GM21529 (cell line): ENCODE results near the gene AP1S1.
A peak's percentile ranks its signal among the peaks of the same experiment; 100 is the strongest.

Source experiments
- ATAC-seq: cut with Tn5 transposase; IDR thresholded peaks from one replicate; pipeline ENCODE4 v1.9.1; 2021; ENCODE audit not compliant: unreplicated experiment

AP1S1 gene

DNA sequence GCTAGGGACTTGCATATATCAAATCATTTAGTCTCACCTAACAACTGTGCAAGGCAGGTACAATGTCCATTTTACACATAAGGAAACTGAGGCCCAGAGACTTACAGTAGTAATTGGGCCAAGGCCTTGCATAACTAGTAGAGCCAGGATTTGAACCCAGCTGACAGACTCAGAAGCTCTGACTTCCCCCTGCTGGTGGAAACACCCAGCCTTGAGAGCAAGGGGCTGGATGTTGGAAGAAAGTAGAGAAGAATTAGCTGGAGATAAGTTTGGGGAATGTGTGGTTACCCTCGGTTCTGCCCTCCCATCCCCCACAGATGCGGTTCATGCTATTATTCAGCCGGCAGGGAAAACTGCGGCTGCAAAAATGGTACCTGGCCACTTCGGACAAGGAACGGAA, 2.0 kb downstream of the AP1S1 start:
- no peak for ATAC-seq

- ATAC-seq, result no peak
Observed at GRCh38 chr7:101156866-101157589, 2.8 kb downstream of the AP1S1 start.

- ATAC-seq, result no peak
Observed at GRCh38 chr7:101159696-101160674, 5.7 kb downstream of the AP1S1 start.

DNA sequence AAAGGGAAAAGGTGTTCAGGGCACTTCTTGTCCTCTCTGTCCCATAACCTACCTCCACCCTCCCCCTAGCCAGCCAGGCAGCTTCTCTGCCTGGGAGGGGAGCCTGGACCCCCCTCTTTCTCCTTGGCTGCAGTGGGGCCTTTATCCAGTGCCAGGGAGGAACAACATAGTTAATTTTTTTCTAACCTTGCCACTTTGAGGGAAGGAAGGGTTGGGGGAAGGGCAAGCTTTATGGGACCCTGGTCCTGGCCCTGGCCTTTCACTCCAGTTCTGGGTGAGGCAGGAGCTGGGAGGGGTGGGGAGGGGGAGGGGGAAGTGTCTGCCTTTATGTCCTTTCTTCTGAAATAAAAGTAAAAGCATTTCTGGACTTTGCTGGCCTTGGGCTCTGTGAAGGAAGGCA, 6.6 kb downstream of the AP1S1 start:
- no peak for ATAC-seq

DNA sequence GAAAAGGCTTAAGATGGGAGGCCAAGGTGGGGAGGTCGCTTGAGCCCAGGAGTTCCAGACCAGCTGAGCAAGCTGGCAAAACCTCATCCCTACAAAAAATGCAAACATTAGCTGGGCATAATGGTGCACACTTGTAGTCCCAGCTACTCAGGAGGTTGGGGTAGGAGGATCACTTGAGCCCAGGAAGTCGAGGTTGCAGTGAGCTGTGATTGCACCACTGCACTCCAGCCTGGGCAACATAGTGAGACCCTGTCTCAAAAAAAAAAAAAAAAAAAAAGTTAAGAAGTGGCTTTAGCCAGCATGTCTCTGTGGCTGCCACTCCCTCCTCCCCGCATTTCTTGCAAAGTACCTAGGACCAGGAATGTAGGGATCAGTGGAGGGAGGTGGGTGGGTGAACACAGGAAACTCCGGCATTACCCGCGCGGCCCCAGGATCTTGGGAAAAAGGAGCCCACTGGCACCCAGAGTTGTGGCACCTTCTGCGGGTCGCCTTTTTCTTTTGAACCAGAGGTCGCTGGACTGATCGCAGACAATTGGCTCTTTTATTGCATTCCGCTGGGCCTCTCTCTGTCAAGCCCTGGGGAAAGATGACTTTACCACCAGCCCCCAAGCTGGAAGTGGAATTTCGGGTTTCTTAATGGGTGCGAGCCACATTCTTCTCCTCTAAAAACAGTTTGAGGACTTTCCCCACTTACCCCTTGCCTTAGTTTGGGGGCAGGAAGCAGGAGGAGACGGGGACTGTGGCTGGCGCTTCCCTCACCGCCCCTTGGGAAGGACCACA, 7.6 kb downstream of the AP1S1 start:
- no peak for ATAC-seq

DNA sequence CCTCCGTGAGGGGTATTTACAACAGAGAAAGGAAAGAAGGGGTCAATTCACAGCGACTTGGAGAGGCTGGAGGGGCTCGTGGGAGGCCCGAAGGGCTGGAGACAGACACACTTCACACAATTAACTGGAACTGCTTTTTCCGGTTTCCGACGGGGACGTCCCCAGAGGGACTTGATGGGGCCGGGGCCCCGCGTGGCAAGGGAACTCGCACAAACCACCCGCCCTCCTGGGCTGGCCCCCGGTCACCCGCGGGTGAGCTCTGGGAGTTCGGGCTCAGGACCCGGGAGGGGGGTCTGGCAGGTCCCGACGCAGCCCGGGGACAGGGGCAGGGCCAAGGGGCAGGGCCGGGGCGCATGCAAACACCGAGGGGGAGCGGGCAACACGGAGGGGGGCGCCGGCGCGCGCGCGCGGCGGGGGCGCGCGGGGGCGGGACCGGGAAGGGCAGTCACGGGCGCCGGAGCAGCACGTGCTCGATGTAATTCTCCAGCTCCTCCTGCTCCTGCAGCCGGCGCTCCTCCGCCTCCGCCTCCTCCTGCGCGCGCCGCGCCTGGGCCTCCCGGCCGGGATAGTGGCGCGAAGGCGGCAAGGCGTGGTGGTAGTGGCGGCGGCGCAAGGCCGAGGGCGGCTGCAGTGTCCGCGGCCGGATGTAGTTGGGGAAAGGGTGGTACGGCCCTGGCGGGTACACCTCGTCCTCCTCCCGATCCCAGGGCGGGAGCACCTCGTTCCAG, 8.4 kb downstream of the AP1S1 start:
- no peak for ATAC-seq

DNA sequence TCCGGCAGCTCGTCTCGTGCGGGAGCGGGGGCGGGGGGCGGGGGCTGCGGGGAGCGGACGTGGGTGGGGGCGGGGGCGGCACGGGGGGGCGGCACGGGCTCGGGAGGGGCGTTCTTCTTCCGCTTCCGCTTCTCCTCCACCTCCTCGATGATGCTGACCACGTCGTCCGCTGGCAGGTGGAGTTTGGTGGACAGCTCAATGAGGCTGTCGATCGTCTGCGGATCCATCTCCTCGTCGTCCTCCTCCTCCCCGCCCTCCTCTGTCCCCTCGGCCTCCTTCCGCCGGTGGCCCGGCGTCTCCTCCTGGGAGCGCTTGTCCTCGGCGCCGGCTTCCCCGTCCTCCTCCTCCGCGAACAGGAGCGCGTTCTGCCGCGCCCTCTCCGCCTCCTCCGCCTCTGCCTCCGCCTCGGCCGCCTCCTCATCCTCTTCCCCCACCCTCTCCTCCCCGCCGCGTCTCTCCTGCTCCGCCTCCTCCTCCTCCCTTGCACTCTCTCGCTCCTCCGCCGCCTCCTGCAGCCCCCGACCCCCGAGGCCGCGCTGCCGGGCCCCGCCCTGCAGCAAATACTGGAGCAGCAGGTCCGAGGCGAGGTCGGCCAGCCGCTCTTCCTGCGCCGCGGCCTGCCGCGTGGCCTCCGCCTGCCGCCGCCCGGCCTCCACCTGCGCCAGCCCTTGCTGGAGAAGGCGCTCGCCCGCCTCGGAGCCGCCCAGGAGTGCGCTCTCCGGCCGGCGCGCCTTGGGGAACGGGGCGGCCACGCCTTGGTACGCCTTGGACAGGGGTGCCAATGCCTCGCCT, 9.2 kb downstream of the AP1S1 start:
- ATAC-seq, result no peak

DNA sequence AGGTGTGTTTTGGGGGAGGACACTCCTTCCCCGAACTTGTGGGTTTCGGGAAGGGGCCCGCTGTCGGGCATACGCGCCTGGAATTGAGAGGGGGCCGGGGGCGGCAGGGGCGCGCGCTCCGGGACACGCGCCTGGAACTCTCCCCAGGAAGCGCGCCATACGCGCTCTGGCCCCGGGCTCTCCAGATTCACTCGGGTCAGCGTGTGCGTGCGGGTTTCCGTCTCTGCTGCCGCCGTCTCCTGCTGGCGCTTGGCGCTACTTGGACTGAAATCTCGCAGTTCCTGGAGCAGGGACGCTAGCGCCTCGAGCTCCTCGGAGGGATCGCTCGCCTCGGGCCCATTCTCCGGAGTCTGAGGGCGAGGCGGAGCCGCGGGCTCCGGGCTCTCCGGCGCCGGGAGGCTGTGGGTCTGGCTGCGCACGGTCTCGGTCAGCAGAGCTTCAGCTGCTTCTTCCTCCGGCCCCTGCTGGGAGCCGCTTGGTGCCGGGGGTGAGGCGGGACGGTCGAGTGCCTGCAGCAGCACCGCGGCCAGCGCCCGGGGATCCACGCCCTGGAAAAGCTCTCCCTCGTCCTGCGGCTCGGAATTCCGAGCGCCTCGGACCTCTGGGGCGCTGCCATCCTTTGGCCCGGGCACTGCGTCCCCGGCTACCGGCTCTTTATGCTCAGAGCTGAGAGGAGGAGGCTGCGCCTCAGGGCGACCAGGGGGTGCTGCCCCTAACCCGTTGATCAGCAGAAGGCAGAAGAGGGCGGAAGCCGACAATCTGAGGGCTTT, 10.0 kb downstream of the AP1S1 start:
- ATAC-seq, result no peak

- peak; percentile 72 for ATAC-seq
Observed at GRCh38 chr7:101165075-101165957, 11.0 kb downstream of the AP1S1 start, which contains the start of gene VGF. VGF (minus strand) TSS chr7:101165569; CDS start chr7:101164843, 726 bp downstream.

DNA sequence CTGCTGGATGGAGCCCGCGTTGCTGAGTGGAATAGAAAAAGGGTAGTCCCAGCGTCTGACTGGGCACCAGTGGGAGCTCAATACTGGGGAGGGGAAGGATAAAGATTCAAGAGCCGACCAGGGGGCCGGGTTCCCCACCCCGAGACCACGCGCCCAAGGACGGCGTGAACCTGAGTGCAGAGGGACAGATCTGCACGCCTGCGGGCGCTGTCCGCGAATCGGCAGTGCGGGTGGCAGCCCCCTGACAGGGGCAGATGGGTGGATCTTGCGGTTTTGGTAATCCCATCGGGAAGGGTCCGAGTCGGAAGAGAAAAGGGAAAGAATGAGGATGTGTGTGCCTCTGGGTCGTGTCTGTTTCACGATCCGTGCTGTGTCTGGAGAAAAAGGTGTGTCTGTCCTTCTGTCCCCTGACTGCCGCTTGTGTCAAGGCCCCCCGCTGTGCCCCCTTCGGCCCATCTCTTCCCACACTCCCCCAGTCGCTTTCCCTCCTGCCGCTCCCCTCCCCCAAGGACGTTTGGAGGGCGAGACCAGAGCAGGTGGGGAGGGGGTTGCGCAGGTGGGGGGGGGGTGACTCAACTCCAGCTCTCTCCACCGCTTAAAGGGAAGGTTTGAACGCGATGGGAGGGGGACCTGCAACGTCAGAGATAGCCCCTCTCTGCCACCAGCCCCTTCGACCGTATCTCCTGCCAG, 11.8 kb downstream of the AP1S1 start:
- ATAC-seq, result no peak

DNA sequence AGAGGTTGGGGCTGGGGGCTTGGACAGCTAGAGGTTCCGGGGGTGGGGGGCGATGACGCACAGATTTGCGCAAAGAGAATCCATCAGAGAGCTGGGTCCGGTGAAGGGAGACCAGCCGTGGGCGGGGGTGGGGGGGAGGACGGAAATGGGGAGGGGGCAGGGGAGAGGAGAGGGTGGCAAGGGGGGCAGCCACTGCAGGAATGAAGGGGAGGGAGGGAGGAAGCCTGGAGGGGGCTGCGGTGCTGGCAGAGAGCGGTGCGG, 12.3 kb downstream of the AP1S1 start:
- ATAC-seq, result no peak

- no peak for ATAC-seq
Observed at GRCh38 chr7:101166909-101167644, 12.8 kb downstream of the AP1S1 start.

- ATAC-seq, result no peak
Observed at GRCh38 chr7:101167645-101168411, 13.6 kb downstream of the AP1S1 start.

DNA sequence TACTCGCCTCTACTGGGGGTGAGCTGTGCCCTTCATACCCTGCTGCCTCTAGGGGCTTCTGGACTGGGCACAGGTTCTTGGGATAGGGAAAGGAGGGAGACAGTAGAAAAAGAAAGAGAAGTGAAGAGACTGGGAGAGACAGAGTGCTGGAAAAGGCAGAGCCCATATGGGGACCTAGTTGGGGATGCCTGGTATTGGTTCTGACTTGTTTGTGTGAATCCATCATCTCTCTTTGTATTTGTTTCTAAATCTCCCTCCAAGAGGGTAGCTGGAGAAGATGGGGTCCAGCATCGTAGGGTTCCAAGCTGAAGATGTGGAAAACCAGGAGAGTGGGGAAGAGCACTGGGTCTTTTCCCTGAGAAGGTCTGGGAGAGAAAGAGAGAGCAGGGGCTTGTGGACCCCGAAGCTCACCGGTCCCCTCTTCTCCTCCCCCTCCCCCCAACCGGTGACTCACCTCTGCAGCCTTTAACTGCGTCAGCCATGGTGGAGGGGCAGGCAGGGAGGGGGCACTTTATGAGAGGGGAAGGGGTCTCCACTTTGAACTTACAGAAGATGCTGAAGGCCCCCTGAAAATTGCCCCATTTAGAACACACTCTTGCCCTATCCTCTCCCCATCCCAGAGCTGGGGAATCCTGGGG, 14.3 kb downstream of the AP1S1 start:
- no peak for ATAC-seq

DNA sequence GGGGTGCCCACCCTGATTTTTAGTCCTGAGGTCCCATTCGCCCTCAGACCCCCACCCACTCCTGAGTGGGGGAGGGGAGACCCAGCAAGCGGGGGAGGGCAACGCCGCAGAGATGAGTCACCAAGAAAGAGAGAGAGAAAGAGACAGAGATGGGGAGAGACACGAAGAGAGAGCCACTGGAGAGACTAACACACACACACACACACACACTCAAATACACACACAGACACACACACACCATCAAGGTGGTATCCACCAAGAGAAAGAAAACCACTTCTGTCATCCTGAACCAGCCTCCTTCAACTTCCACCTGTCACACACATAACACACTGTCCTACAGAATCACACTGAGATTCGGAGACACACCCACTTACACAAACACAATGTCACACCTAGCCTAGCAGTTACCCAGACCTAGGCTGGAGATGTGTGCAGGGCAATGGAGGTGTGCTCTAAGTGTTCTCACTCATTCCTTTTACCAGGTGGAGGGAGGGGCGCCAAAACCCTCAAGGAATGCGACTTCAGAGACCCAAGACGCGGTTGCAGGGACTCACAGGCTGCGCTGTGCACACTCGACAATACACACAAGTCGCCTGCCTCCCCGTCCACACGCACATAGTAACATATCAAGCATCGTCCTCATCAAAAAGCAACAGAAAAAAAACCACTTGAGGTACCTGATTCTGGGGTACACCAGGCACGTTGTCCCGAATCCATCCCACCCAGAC, 15.0 kb downstream of the AP1S1 start:
- ATAC-seq, result no peak
